ENCODE measurements around the gene EEF1AKMT3.

The EEF1AKMT3 gene

GRCh38 chr12:57751788-57752667 is 20.4 kb upstream of the EEF1AKMT3 start, which contains the start of gene CDK4:
Gene CDK4, minus strand, starts transcription at chr12:57752310. Its CDS starts 593 bp downstream, at chr12:57751717.
- peak; percentile 100 for DNase-seq

GRCh38 chr12:57752668-57753000 is 19.8 kb upstream of the EEF1AKMT3 start:
- no peak for DNase-seq

- DNase-seq: no peak
Observed at GRCh38 chr12:57753756-57754337, 18.6 kb upstream of the EEF1AKMT3 start.

GRCh38 chr12:57754411-57755193 is 17.8 kb upstream of the EEF1AKMT3 start, which contains the start of gene MARCHF9:
Gene MARCHF9, plus strand, starts transcription at chr12:57755103. Its CDS starts 426 bp downstream, at chr12:57755529.
- peak; percentile 91 for DNase-seq

GRCh38 chr12:57755194-57755453 is 17.3 kb upstream of the EEF1AKMT3 start:
- DNase-seq: no peak

- DNase-seq: no peak
Observed at GRCh38 chr12:57755454-57756372, 16.7 kb upstream of the EEF1AKMT3 start.

GRCh38 chr12:57756406-57757341 is 15.7 kb upstream of the EEF1AKMT3 start:
- peak; percentile 83 for DNase-seq

- DNase-seq: no peak
Observed at GRCh38 chr12:57757771-57758170, 14.6 kb upstream of the EEF1AKMT3 start.

- DNase-seq: no peak
Observed at GRCh38 chr12:57758552-57759359, 13.7 kb upstream of the EEF1AKMT3 start.

- DNase-seq: peak; percentile 58
Observed at GRCh38 chr12:57759360-57759980, 12.9 kb upstream of the EEF1AKMT3 start.

GRCh38 chr12:57760347-57760982 is 11.9 kb upstream of the EEF1AKMT3 start:
- DNase-seq: no peak

GRCh38 chr12:57761391-57761998 is 10.9 kb upstream of the EEF1AKMT3 start:
- DNase-seq: no peak

- no peak for DNase-seq
Observed at GRCh38 chr12:57762463-57762862, 10.0 kb upstream of the EEF1AKMT3 start.

- DNase-seq: no peak
Observed at GRCh38 chr12:57763881-57764661, 8.3 kb upstream of the EEF1AKMT3 start.

GRCh38 chr12:57764662-57765002 is 7.8 kb upstream of the EEF1AKMT3 start:
- no peak for DNase-seq

GRCh38 chr12:57765003-57765697 is 7.3 kb upstream of the EEF1AKMT3 start:
- peak; percentile 70 for DNase-seq

GRCh38 chr12:57765698-57766463 is 6.5 kb upstream of the EEF1AKMT3 start:
- DNase-seq: no peak

Measured in activated CD4-positive, alpha-beta T cell treated with anti-CD3 and anti-CD28 coated beads, Interleukin-10, Interleukin-2, amounts not matched to agents 100 ng/mL and 50 ng/mL, durations not matched to agents 16 hours and 8 hours (primary cell).